IMR-90 (cell line): ENCODE data around the gene FAH. TPM values are rescaled to one million over a fixed set of nuclear protein-coding genes. Genes with fewer than 3 reads are reported as not detected.
A peak's percentile ranks its signal among the peaks of the same experiment; 100 is the strongest.

ENCODE experiments used
- ATAC-seq: fragments of 200-7000 bp; cut with Tn5 transposase; 2 replicates; pipeline ENCODE4 v1.9.1; 2020; ENCODE audit warnings: low read depth, mild to moderate bottlenecking, moderate library complexity
- BruUV-seq: library from RNA; stranded (reverse); fragments of 400-500 nt; replicated peaks from 2 replicates; lab custom pipeline; 2021; lab: Mats Ljungman, UMichigan
- CTCF ChIA-PET: fragments of 300-600 bp; formaldehyde crosslinking; extraction: SDS; loops from one replicate; lab custom pipeline; 2021; ENCODE audit warnings: antibody characterized with exemption; lab: Yijun Ruan, JAX
- POLR2A ChIA-PET: fragments of 300-600 bp; sonication (Branson Sonifier 250); formaldehyde crosslinking; loops from one replicate; lab custom pipeline; 2022; ENCODE audit warnings: antibody characterized with exemption; ENCODE audit not compliant: unreplicated experiment; lab: Charles Lee
- DNase-seq: peaks from one replicate; pipeline ENCODE4 v3.0.0; 2013
- H2AFZ ChIP-seq: replicated peaks from 2 replicates; pipeline ENCODE3; 2013; ENCODE audit warnings: low read length, mild to moderate bottlenecking; ENCODE audit not compliant: poor library complexity
- H2AK5ac ChIP-seq: 2 replicates; pipeline ENCODE4 v1.6.1; 2013; ENCODE audit warnings: low read depth, low read length, inconsistent platforms
- H2AK9ac ChIP-seq: replicated peaks from 2 replicates; pipeline ENCODE3; 2013; ENCODE audit warnings: mild to moderate bottlenecking, low read depth, low read length, moderate library complexity; ENCODE audit not compliant: poor library complexity
- H2BK120ac ChIP-seq: 2 replicates; pipeline ENCODE4 v1.6.1; 2013; ENCODE audit warnings: low read depth, low read length, inconsistent platforms
- H2BK15ac ChIP-seq: 3 replicates; pipeline ENCODE4 v1.6.1; 2013; ENCODE audit warnings: low read depth, low read length, inconsistent platforms
- H2BK20ac ChIP-seq: 2 replicates; pipeline ENCODE4 v1.6.1; 2013; ENCODE audit warnings: low read depth, mild to moderate bottlenecking, inconsistent platforms, low read length, moderate library complexity
- H2BK5ac ChIP-seq: 2 replicates; pipeline ENCODE4 v1.6.1; 2013; ENCODE audit warnings: mild to moderate bottlenecking, low read depth, low read length, inconsistent platforms; ENCODE audit not compliant: poor library complexity, severe bottlenecking
- H3K14ac ChIP-seq: replicated peaks from 2 replicates; pipeline ENCODE4 v1.6.1; 2013; ENCODE audit warnings: low read depth, low read length, inconsistent platforms
- H3K18ac ChIP-seq: 2 replicates; pipeline ENCODE4 v1.6.1; 2013; ENCODE audit warnings: low read depth, low read length, control low read depth
- H3K23ac ChIP-seq: 2 replicates; pipeline ENCODE4 v1.6.1; 2013; ENCODE audit warnings: low read depth, low read length, inconsistent platforms
- H3K27ac ChIP-seq: 2 replicates; pipeline ENCODE4 v1.5.1; 2013; ENCODE audit warnings: mild to moderate bottlenecking, control low read depth, low read length; ENCODE audit not compliant: insufficient read depth
- H3K27me3 ChIP-seq: 2 replicates; pipeline ENCODE4 v1.6.1; 2013; ENCODE audit warnings: low read length; ENCODE audit not compliant: control insufficient read depth, insufficient read depth
- H3K36me3 ChIP-seq: 2 replicates; pipeline ENCODE4 v1.6.1; 2013; ENCODE audit warnings: low read length, mixed read lengths; ENCODE audit not compliant: control insufficient read depth, insufficient read depth
- H3K4ac ChIP-seq: 2 replicates; pipeline ENCODE4 v1.6.1; 2013; ENCODE audit warnings: low read depth, low read length, inconsistent platforms
- H3K4me1 ChIP-seq: 2 replicates; pipeline ENCODE4 v1.6.1; 2013; ENCODE audit warnings: low read length, mixed read lengths; ENCODE audit not compliant: control insufficient read depth, insufficient read depth
- H3K4me2 ChIP-seq: 2 replicates; pipeline ENCODE4 v1.6.1; 2013; ENCODE audit warnings: low read depth, mild to moderate bottlenecking, control low read depth, low read length, moderate library complexity
- H3K4me3 ChIP-seq: 2 replicates; pipeline ENCODE4 v1.5.1; 2013; ENCODE audit warnings: low read depth, mild to moderate bottlenecking, control low read depth, low read length, moderate library complexity; ENCODE audit not compliant: insufficient read depth
- H3K56ac ChIP-seq: 2 replicates; pipeline ENCODE4 v1.6.1; 2013; ENCODE audit warnings: low read length, inconsistent platforms; ENCODE audit not compliant: insufficient read depth; ENCODE audit errors: extremely low read depth
- H3K79me1 ChIP-seq, 2 experiments: 2 replicates each; pipeline ENCODE4 v1.6.1; 2013; ENCODE audit warnings: low read length in 2 of 2, inconsistent platforms in 1 of 2, low read depth in 1 of 2
- H3K9ac ChIP-seq: 2 replicates; pipeline ENCODE4 v1.6.1; 2013; ENCODE audit warnings: low read depth, low read length, control low read depth
- H3K9me1 ChIP-seq: 2 replicates; pipeline ENCODE4 v1.6.1; 2013; ENCODE audit warnings: low read length, inconsistent platforms; ENCODE audit not compliant: insufficient read depth
- H3K9me3 ChIP-seq: 2 replicates; pipeline ENCODE4 v1.6.1; 2013; ENCODE audit warnings: low read length; ENCODE audit not compliant: control insufficient read depth, insufficient read depth
- H4K20me1 ChIP-seq: 2 replicates; pipeline ENCODE4 v1.6.1; 2013; ENCODE audit warnings: low read length, inconsistent platforms; ENCODE audit not compliant: insufficient read depth
- H4K5ac ChIP-seq: 2 replicates; pipeline ENCODE4 v1.6.1; 2013; ENCODE audit warnings: mild to moderate bottlenecking, low read depth, low read length, control low read depth
- H4K8ac ChIP-seq, 2 experiments: 2 replicates each; pipeline ENCODE4 v1.6.1; 2013; ENCODE audit warnings: low read depth in 2 of 2, low read length in 2 of 2, control low read depth in 1 of 2, inconsistent platforms in 1 of 2
- H4K91ac ChIP-seq: 2 replicates; pipeline ENCODE4 v1.6.1; 2013; ENCODE audit warnings: low read depth, low read length, inconsistent platforms; ENCODE audit not compliant: insufficient read depth
- BHLHE40 ChIP-seq: fragments of 150-350 bp; IDR thresholded peaks from 2 replicates; pipeline ENCODE4 v1.6.1; 2016; ENCODE audit warnings: mild to moderate bottlenecking, low read depth, low read length
- CEBPB ChIP-seq: IDR thresholded peaks from 2 replicates; pipeline ENCODE4 v1.6.1; 2012; ENCODE audit warnings: low read depth, low read length, improper control_type of control experiment
- CHD1 ChIP-seq: IDR thresholded peaks from 2 replicates; pipeline ENCODE4 v1.6.1; 2012; ENCODE audit warnings: low read depth, low read length, improper control_type of control experiment
- CTCF ChIP-seq: conservative IDR thresholded peaks from 2 replicates; pipeline ENCODE4 v1.5.1; 2012; ENCODE audit warnings: mild to moderate bottlenecking, low read depth, low read length, improper control_type of control experiment
- ELK1 ChIP-seq: fragments of 150-350 bp; IDR thresholded peaks from 2 replicates; pipeline ENCODE4 v1.6.1; 2016; ENCODE audit warnings: low read depth, mild to moderate bottlenecking, low read length, moderate library complexity, borderline replicate concordance
- FOS ChIP-seq: fragments of 150-350 bp; IDR thresholded peaks from 2 replicates; pipeline ENCODE4 v1.6.1; 2016; ENCODE audit warnings: low read depth, low read length
- MAFK ChIP-seq: IDR thresholded peaks from 2 replicates; pipeline ENCODE4 v1.6.1; 2012; ENCODE audit warnings: low read depth, low read length, improper control_type of control experiment
- MAZ ChIP-seq: IDR thresholded peaks from 2 replicates; pipeline ENCODE4 v1.6.1; 2012; ENCODE audit warnings: low read depth, mild to moderate bottlenecking, low read length, improper control_type of control experiment, moderate library complexity, borderline replicate concordance
- NFE2L2 ChIP-seq: fragments of 150-350 bp; IDR thresholded peaks from 2 replicates; pipeline ENCODE4 v1.6.1; 2016; ENCODE audit warnings: low read depth, mild to moderate bottlenecking, low read length
- POLR2A ChIP-seq: IDR thresholded peaks from 2 replicates; pipeline ENCODE4 v1.6.1; 2012; ENCODE audit warnings: mild to moderate bottlenecking, low read depth, low read length
- RAD21 ChIP-seq: IDR thresholded peaks from 2 replicates; pipeline ENCODE4 v1.6.1; 2012; ENCODE audit warnings: low read length, improper control_type of control experiment
- RCOR1 ChIP-seq: IDR thresholded peaks from 2 replicates; pipeline ENCODE4 v1.6.1; 2012; ENCODE audit warnings: mild to moderate bottlenecking, low read length, improper control_type of control experiment; ENCODE audit not compliant: insufficient replicate concordance
- RFX5 ChIP-seq: IDR thresholded peaks from 2 replicates; pipeline ENCODE4 v1.8.0; 2012; ENCODE audit warnings: low read depth, mild to moderate bottlenecking, low read length, moderate library complexity
- SMC3 ChIP-seq: fragments of 150-350 bp; IDR thresholded peaks from 2 replicates; pipeline ENCODE4 v1.6.1; 2016; ENCODE audit warnings: low read depth, mild to moderate bottlenecking, antibody characterized with exemption, low read length, moderate library complexity
- WGBS, 2 experiments: methylation state at CpG; one replicate each; pipeline versions ENCODE4 v1.1.5 to v1.1.7; 2013; ENCODE audit warnings: missing lambda C conversion rate in 2 of 2; ENCODE audit not compliant: insufficient read length in 1 of 2; ENCODE audit errors: extremely low coverage in 2 of 2; 5-methylcytosine and 5-hydroxymethylcytosine counted together
- dilution Hi-C: fragments of 300-500 bp; cut with HindIII; formaldehyde crosslinking; loops from one replicate; pipeline ENCODE4 v1.14.3; 2018; ENCODE audit warnings: low sequenced_read_pairs; ENCODE audit not compliant: unreplicated experiment
- in situ Hi-C: fragments of 300-500 bp; cut with MboI; formaldehyde crosslinking; loops from 3 replicates; pipeline ENCODE4 v1.14.3; 2019; ENCODE audit warnings: low sequenced_read_pairs, inconsistent platforms, mixed read lengths
- intact Hi-C: fragments of 100-400 bp; cut with micrococcal nuclease; formaldehyde crosslinking; loops from 2 replicates; pipeline ENCODE4 v1.10.0; 2022
- polyA plus RNA-seq, 3 experiments: library from polyadenylated mRNA; depleted of rRNA; stranded (reverse); fragments of >200 nt; gene quantifications; 2 replicates each; pipeline ENCODE4 v1.2.3, GENCODE V29; 2012; ENCODE audit warnings: low replicate concordance in 1 of 3
- total RNA-seq: library from RNA; depleted of rRNA; stranded (reverse); fragments of >200 nt; gene quantifications from 2 replicates; pipeline ENCODE4 v1.2.3, GENCODE V29; 2012

Gene FAH
- total and polyA plus RNA-seq, 2 of the 4 experiments (the other 2 are of a cell fraction) = 43.1 to 48.6 TPM

- no peak overlapping the region for H3K23ac ChIP-seq
- peak overlapping the region; percentile 95 for H2BK120ac ChIP-seq
- no peak overlapping the region for H2AFZ ChIP-seq
- H2BK20ac ChIP-seq = peak overlapping the region; percentile 9; the same call in 1 of the 2 replicates
- peaks cover 26% of the 10 kb centered on the region for H3K9me1 ChIP-seq
- no peak overlapping the region for H3K4me3 ChIP-seq
- H2BK5ac ChIP-seq = peak overlapping the region; percentile 2
- H4K20me1 ChIP-seq = no peaks in the 10 kb centered on the region
- intact Hi-C loops = no loop called here
- peaks cover 13% of the 10 kb centered on the region for H3K36me3 ChIP-seq
- H3K79me1 ChIP-seq = peaks cover 0 to 19% of the 10 kb centered on the region in 2 experiments; a peak in 2 of 4 replicates
- in situ Hi-C loops = no loop called here
- H3K4me1 ChIP-seq = peaks cover 26% of the 10 kb centered on the region
- CTCF ChIA-PET = interaction anchor here (0.6 to 2.4 kb wide), 3 partner anchors 12 to 245 kb away, joined by 5 to 11 read pairs (median 9); no protein-coding TSS in a partner anchor
- H4K5ac ChIP-seq = peak overlapping the region; percentile 5
- H4K91ac ChIP-seq = no peak overlapping the region
- peak overlapping the region; percentile 94 for H3K4ac ChIP-seq
- ATAC-seq (no peak), DNase-seq (no peak)
- H3K14ac ChIP-seq = no peak overlapping the region; the same call in 1 of the 2 replicates
- WGBS, 2 experiments = 83% methylated on average over 2 of the region's 6 CpGs; no CpG with 5 or more reads in 1 of the 2 experiments
- no TSS peak for BruUV-seq
- peak overlapping the region; percentile 95; the same call in 1 of the 2 replicates for H2AK5ac ChIP-seq
- H3K4me2 ChIP-seq = no peak overlapping the region; the same call in 1 of the 2 replicates
- no peak overlapping the region for H3K56ac ChIP-seq
- H3K27me3 ChIP-seq = no peaks in the 10 kb centered on the region
- POLR2A ChIA-PET = no interaction called here
- H3K18ac ChIP-seq = peak overlapping the region; percentile 67
- no peak overlapping the region for H3K9ac ChIP-seq
- no peaks in the 10 kb centered on the region for H3K9me3 ChIP-seq
- dilution Hi-C loops = no loop called here
- TF ChIP-seq MAZ (no peak), SMC3 (no peak), CHD1 (no peak), RAD21 (no peak), POLR2A (no peak), MAFK (no peak), RFX5 (no peak), BHLHE40 (no peak), RCOR1 (no peak), FOS (no peak), CTCF (no peak), CEBPB (no peak), ELK1 (no peak), NFE2L2 (no peak)
- H4K8ac ChIP-seq = peak overlapping the region; percentile 14 to 82; a peak in 2 of 4 replicates
- 0 out of 3 replicates have a peak overlapping the region, but pooled peaks have one; percentile 73 for H2BK15ac ChIP-seq
- no peak overlapping the region for H2AK9ac ChIP-seq
- H3K27ac ChIP-seq = peak overlapping the region; percentile 35; the same call in 1 of the 2 replicates
Measured at GRCh38 chr15:80161468-80162016, 8.7 kb downstream of the FAH start.
